ENCODE measurements around the gene PCGF3.
"Not testable (repeated sequence)": the region's sequence is repeated elsewhere in the genome, so short reads cannot be mapped to it uniquely, and the experiment has no call there.

PCGF3 gene

GRCh38 chr4:764405-765169, 59.0 kb downstream of the PCGF3 start:
- DNase-seq (ENCODE audit: low spot score) = no peak

- DNase-seq (ENCODE audit: low spot score) = no peak
These were observed 60.5 kb downstream of the PCGF3 start for GRCh38 chr4:766152-766515.

GRCh38 chr4:766559-767283, 61.1 kb downstream of the PCGF3 start:
- DNase-seq (ENCODE audit: low spot score) = no peak

- no peak for DNase-seq (ENCODE audit: low spot score)
These were observed 62.4 kb downstream of the PCGF3 start for GRCh38 chr4:768076-768475.

GRCh38 chr4:768995-769394, 63.4 kb downstream of the PCGF3 start:
- no peak for DNase-seq (ENCODE audit: low spot score)

DNA sequence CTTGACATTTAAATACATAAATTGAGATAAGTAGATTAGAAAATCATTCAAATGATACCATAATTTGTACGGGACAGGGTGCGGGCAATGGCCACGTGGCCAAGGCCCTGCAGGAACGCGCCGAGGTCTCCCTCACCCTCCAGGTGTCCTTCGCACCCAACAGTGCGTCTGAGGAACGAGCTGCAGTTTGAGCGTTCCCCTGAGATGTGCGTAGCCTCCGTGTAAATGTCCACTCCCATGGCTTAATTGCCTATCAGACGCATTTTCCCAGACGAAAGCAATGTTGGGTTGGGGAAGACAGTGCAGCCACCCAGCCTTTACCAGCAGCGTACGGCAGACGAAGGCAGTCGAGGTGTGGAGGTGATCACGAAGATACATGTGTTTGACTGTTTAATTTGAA, 63.9 kb downstream of the PCGF3 start:
- DNase-seq (ENCODE audit: low spot score) = no peak

- DNase-seq (ENCODE audit: low spot score) = no peak
These were observed 64.4 kb downstream of the PCGF3 start for GRCh38 chr4:770022-770421.

DNA sequence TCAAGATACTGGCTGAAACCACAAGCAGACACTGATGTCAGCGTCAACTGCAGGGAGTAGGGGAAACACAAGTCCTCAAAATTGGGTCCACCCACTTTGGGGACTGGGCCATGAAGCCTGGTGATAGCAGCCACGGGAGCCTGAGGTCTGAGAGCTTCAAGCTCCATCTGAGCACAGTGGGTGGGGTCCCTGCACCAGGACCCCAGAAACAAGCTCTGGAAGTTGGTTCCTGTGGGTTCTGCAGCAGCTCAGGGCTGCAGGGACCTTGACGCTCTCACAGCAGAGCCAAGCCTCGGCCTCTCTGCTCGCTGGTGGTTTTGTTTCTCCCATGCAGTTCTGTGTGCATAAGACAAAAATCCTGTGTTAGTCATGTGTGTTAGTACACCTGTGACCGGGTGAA, 65.8 kb downstream of the PCGF3 start:
- DNase-seq (ENCODE audit: low spot score) = no peak

DNA sequence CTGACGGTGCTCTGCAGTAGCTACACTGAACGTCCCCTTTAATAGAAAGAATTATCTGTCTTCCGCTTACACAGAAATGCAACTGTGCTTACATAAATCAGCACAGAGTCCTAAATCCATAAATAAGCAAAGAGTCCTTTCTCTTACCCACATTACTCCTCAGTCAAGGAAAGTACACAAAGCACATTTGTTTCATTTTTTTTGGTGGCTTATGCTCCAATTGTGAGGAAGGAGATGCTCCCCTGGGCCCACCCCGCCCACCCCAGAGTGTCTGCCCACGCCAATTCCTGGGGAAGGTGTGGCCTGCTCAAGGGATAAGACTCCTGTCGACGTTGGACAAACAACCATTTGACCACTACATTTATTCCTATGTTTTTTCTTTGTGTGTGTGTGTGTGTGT, 66.5 kb downstream of the PCGF3 start:
- no peak for DNase-seq (ENCODE audit: low spot score)

- no peak for DNase-seq (ENCODE audit: low spot score)
These were observed 67.1 kb downstream of the PCGF3 start for GRCh38 chr4:772776-773175.

GRCh38 chr4:773214-773613, 67.6 kb downstream of the PCGF3 start:
- DNase-seq (ENCODE audit: low spot score) = no peak

DNA sequence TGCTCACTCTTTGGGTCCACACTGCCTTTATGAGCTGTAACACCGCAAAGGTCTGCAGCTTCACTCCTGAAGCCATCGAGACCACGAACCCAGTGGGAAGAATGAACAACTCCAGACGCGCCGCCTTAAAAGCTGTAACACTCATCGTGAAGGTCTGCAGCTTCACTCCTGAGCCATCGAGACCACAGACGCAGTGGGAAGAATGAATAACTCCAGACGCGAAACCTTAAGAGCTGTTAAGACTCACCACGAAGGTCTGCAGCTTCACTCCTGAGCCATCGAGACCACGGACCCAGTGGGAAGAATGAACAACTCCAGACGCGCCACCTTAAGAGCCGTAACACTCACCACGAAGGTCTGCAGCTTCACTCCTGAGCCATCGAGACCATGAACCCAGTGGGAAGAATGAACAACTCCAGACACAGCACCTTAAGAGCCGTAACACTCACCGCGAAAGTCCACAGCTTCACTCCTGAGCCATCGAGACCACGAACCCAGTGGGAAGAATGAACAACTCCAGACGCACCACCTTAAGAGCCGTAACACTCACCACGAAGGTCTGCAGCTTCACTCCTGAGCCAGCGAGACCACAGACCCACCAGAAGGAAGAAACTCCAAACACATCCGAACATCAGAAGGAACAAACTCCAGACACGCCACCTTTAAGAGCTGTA, 68.9 kb downstream of the PCGF3 start:
- DNase-seq (ENCODE audit: low spot score) = not testable (repeated sequence)

- DNase-seq (ENCODE audit: low spot score) = not testable (repeated sequence)
These were observed 69.9 kb downstream of the PCGF3 start for GRCh38 chr4:775485-775884.

DNA sequence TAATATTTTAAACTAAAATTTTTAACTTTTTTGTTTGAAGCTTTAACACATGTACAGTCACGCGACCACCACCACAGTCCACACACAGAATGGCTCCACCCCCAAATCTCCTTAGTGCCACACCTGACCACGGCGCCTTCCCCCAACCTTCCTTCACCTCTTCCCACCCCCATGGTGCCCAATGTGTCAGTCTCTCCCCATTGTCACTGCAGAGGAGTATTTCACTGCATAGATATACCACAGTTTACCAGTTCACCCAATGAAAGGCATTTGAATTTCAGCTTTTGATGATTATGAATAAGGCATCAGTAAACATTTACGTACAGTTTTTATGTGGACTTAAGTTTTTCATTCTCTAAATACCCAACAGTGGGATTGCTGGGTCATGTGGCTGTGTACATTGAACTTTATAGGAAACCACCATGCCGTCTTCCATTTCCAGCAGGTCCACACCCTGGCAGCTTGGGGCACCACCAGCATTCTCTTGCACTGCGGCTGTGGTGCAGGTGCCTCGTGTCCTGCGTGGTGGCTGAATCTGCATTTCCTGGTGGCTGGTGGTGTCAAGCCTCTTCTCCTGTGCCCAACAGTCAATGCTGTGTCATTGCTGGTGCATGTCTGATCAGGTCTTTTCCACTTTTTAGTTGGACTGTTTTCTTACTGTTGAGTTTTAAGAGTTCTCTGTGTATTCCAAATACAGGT, 71.3 kb downstream of the PCGF3 start:
- no peak for DNase-seq (ENCODE audit: low spot score)

DNA sequence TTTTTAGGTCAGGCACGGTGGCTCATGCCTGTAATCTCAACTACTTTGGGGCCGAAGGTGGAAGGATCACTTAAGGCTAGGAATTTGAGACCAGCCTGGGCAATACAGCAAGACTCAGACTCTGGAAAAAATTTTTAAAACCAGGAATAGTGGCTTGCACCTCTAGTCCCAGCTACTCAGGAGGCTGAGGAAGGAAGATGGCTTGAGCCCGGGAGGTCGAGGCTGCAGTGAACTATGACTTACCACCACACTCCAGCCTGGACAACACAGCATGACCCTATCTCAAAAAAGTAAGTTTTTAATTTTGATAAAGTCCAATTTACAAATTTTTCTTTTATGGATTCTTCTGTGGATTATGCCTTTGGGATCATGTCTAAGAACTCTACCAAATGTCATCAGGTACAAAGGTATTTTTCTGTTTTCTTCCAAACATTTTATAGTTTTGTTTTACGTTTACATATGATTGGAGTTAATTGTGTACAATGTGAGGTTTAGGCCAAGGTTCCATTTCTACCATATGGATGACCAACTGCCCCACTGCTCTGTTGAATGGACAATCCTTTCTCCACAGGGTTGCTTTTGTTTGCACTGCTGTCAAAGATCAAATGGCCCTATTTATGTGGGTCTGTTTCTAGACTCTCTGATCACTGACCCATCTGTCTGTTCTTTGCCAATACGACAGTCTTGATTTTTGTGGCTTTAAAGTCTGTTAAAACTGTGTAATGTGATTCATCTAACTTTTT, 72.1 kb downstream of the PCGF3 start:
- DNase-seq (ENCODE audit: low spot score) = no peak

- no peak for DNase-seq (ENCODE audit: low spot score)
These were observed 73.9 kb downstream of the PCGF3 start for GRCh38 chr4:779555-779954.

DNA sequence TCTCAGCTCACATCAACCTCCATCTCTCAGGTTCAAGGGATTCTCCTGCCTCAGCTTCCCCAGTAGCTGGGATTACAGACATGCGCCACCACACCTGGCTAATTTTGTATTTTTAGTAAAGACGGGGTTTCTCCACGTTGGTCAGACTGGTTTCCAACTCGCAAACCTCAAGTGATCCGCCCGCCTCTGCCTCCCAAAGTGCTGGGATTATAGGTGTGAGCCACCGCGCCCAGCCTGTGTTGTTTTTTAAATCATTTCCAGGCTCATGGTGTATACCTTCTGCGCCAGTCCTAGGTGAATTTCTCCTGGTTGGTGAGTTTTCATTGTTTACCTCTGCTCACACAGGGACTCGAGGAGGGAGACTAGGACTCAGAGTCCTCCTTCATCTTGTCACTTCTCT, 74.6 kb downstream of the PCGF3 start:
- not testable (repeated sequence) for DNase-seq (ENCODE audit: low spot score)

GRCh38 chr4:780716-781492, 75.3 kb downstream of the PCGF3 start:
- DNase-seq (ENCODE audit: low spot score) = no peak

GRCh38 chr4:781493-782216, 76.0 kb downstream of the PCGF3 start:
- peak; percentile 99 for DNase-seq (ENCODE audit: low spot score)
